HCT116 (cell line): Measurements from ENCODE around the gene ADGRD1. TPM values are rescaled to one million over a fixed set of nuclear protein-coding genes. Genes with fewer than 3 reads are reported as not detected.

ENCODE experiments used
- ATAC-seq: fragments of 200-7000 bp; cut with Tn5 transposase; 2 replicates; pipeline ENCODE4 v1.9.1; 2020; ENCODE audit warnings: mild to moderate bottlenecking, moderate library complexity
- BruUV-seq: library from RNA; stranded (reverse); fragments of 400-500 nt; replicated peaks from 2 replicates; lab custom pipeline; 2021; lab: Mats Ljungman, UMichigan
- CTCF ChIA-PET: fragments of 300-600 bp; sonication (Branson Sonifier 250); formaldehyde crosslinking; loops from one replicate; lab custom pipeline; 2021; ENCODE audit warnings: antibody characterized with exemption; lab: Charles Lee
- POLR2A ChIA-PET: fragments of 300-600, 350-600 bp; sonication (Branson Sonifier 250); formaldehyde crosslinking; loops from one replicate; lab custom pipeline; 2021; ENCODE audit warnings: antibody characterized with exemption; lab: Charles Lee
- RAD21 ChIA-PET, 2 experiments: fragments of 300-600 bp; sonication (Branson Sonifier 250); formaldehyde crosslinking; loops; one replicate each; lab custom pipeline; 2023; ENCODE audit warnings: low total read pairs in 2 of 2; ENCODE audit not compliant: uncharacterized antibody in 2 of 2, unreplicated experiment in 2 of 2, low non-redundant PET in 1 of 2; lab: Charles Lee
- DNase-seq: peaks from one replicate; pipeline ENCODE4 v3.0.0-alpha.2; 2010; ENCODE audit warnings: low read depth, low spot score
- H2AFZ ChIP-seq: fragments of 200-600 bp; shearing (Covaris generic), sonication (generic); 2 replicates; pipeline ENCODE4 v1.6.1; 2017; ENCODE audit warnings: low read depth, mixed run types, mixed read lengths, antibody characterized with exemption, low read length; ENCODE audit not compliant: poor library complexity, severe bottlenecking
- H3K27ac ChIP-seq: 2 replicates; pipeline ENCODE4 v1.5.1; 2012; ENCODE audit warnings: low read depth, low read length
- H3K27me3 ChIP-seq: fragments of 200-600 bp; sonication (generic); 2 replicates; pipeline ENCODE4 v1.6.1; 2016; ENCODE audit warnings: mixed run types, low read length, mixed read lengths; ENCODE audit not compliant: insufficient read depth
- H3K36me3 ChIP-seq, 2 experiments: fragments of 200-500 bp in 1 of 2; fragments of 200-600 bp in 1 of 2; sonication (Bioruptor generic) in 1 of 2; sonication (generic) in 1 of 2; 2 replicates each; pipeline versions ENCODE4 v1.5.1 to v1.6.1; 2014 to 2016; ENCODE audit warnings: low read length in 2 of 2, inconsistent platforms in 1 of 2, mixed read lengths in 1 of 2, mixed run types in 1 of 2; ENCODE audit not compliant: insufficient read depth in 2 of 2, control insufficient read depth in 1 of 2
- H3K4me1 ChIP-seq, 2 experiments: fragments of 200-600 bp in 1 of 2; sonication (generic) in 1 of 2; 2 replicates each; pipeline versions ENCODE4 v1.5.1 to v1.6.1; 2012 to 2017; ENCODE audit warnings: low read length in 2 of 2, inconsistent platforms in 1 of 2, mild to moderate bottlenecking in 1 of 2, mixed read lengths in 1 of 2, mixed run types in 1 of 2, moderate library complexity in 1 of 2; ENCODE audit not compliant: insufficient read depth in 2 of 2, control insufficient read depth in 1 of 2
- H3K4me2 ChIP-seq: fragments of 200-600 bp; sonication (generic); 2 replicates; pipeline ENCODE4 v1.6.1; 2017; ENCODE audit warnings: mixed run types, low read length, mixed read lengths
- H3K4me3 ChIP-seq, 2 experiments: fragments of 200-600 bp in 1 of 2; sonication (generic) in 1 of 2; replicated peaks in 1 of 2; 2 replicates each; pipeline ENCODE4 v1.5.1; 2011 to 2016; ENCODE audit warnings: low read length in 2 of 2, control low read depth in 1 of 2, low read depth in 1 of 2, mild to moderate bottlenecking in 1 of 2, mixed read lengths in 1 of 2, mixed run types in 1 of 2
- H3K79me2 ChIP-seq: fragments of 200-600 bp; sonication (generic); 2 replicates; pipeline ENCODE4 v1.6.1; 2017; ENCODE audit warnings: mild to moderate bottlenecking, mixed run types, low read length, moderate library complexity, mixed read lengths; ENCODE audit not compliant: insufficient read depth
- H3K9ac ChIP-seq: fragments of 200-600 bp; sonication (generic); 2 replicates; pipeline ENCODE4 v1.6.1; 2016; ENCODE audit warnings: low read length, mixed read lengths
- H3K9me2 ChIP-seq: fragments of 200-600 bp; sonication (generic), shearing (Covaris generic); 2 replicates; pipeline ENCODE4 v1.6.1; 2017; ENCODE audit warnings: mixed run types, mild to moderate bottlenecking, moderate library complexity; ENCODE audit not compliant: insufficient read depth
- H3K9me3 ChIP-seq, 2 experiments: fragments of 200-500 bp in 1 of 2; fragments of 200-600 bp in 1 of 2; sonication (Bioruptor generic) in 1 of 2; sonication (generic) in 1 of 2; 2 replicates each; pipeline ENCODE4 v1.6.1; 2014 to 2017; ENCODE audit warnings: low read length in 2 of 2, mixed read lengths in 2 of 2, inconsistent platforms in 1 of 2, low read depth in 1 of 2, mild to moderate bottlenecking in 1 of 2, mixed run types in 1 of 2, moderate library complexity in 1 of 2; ENCODE audit not compliant: control insufficient read depth in 1 of 2, insufficient read depth in 1 of 2
- H4K20me1 ChIP-seq: fragments of 200-600 bp; sonication (generic), shearing (Covaris generic); 2 replicates; pipeline ENCODE4 v1.6.1; 2017; ENCODE audit warnings: mixed run types, mild to moderate bottlenecking, moderate library complexity; ENCODE audit not compliant: insufficient read depth
- CBX3 ChIP-seq: IDR thresholded peaks from 2 replicates; pipeline ENCODE4 v1.6.1; 2012; ENCODE audit warnings: low read depth
- CEBPB ChIP-seq: IDR thresholded peaks from 2 replicates; pipeline ENCODE4 v1.6.1; 2012; ENCODE audit warnings: low read depth
- ELF1 ChIP-seq: IDR thresholded peaks from 2 replicates; pipeline ENCODE4 v1.6.1; 2012; ENCODE audit warnings: low read depth, borderline replicate concordance
- EZH2 ChIP-seq: fragments of 200-600 bp; sonication (generic); IDR thresholded peaks from 2 replicates; pipeline ENCODE4 v1.6.1; 2017; ENCODE audit warnings: antibody characterized with exemption, mixed run types
- EZH2phosphoT487 ChIP-seq: fragments of 200-600 bp; IDR thresholded peaks from 2 replicates; pipeline ENCODE4 v1.6.1; 2018; ENCODE audit warnings: antibody characterized with exemption, borderline replicate concordance
- FOSL1 ChIP-seq: IDR thresholded peaks from 2 replicates; pipeline ENCODE4 v1.6.1; 2012; ENCODE audit warnings: low read depth
- MAX ChIP-seq: IDR thresholded peaks from 2 replicates; pipeline ENCODE4 v1.6.1; 2012
- POLR2AphosphoS5 ChIP-seq: IDR thresholded peaks from 2 replicates; pipeline ENCODE4 v1.6.1; 2011; ENCODE audit warnings: mild to moderate bottlenecking, low read depth, low read length, moderate library complexity
- RAD21 ChIP-seq: IDR thresholded peaks from 2 replicates; pipeline ENCODE4 v1.6.1; 2012; ENCODE audit warnings: low read depth, mild to moderate bottlenecking
- SIN3A ChIP-seq: IDR thresholded peaks from 2 replicates; pipeline ENCODE4 v1.6.1; 2012; ENCODE audit warnings: low read depth
- SP1 ChIP-seq: IDR thresholded peaks from 2 replicates; pipeline ENCODE4 v1.6.1; 2012; ENCODE audit warnings: low read depth
- SRF ChIP-seq: IDR thresholded peaks from 2 replicates; pipeline ENCODE4 v1.6.1; 2012; ENCODE audit warnings: low read depth
- TCF7L2 ChIP-seq: IDR thresholded peaks from 2 replicates; pipeline ENCODE4 v1.7.0; 2011; ENCODE audit warnings: borderline replicate concordance, inconsistent platforms; ENCODE audit not compliant: insufficient read depth, insufficient read length; ENCODE audit errors: extremely low read depth
- YY1 ChIP-seq: IDR thresholded peaks from 2 replicates; pipeline ENCODE4 v1.6.1; 2011; ENCODE audit warnings: low read length, low read depth, moderate library complexity, mild to moderate bottlenecking; ENCODE audit not compliant: insufficient replicate concordance; ENCODE audit errors: extremely low read depth
- ZFX ChIP-seq: fragments of 450-650 bp; IDR thresholded peaks from 2 replicates; pipeline ENCODE4 v1.6.1; 2017
- ZNF274 ChIP-seq: fragments of 200-500 bp; sonication (Bioruptor generic); IDR thresholded peaks from 2 replicates; pipeline ENCODE4 v1.6.1; 2014; ENCODE audit warnings: mild to moderate bottlenecking, low read depth, low read length, inconsistent platforms
- intact Hi-C: fragments of 100-400 bp; cut with micrococcal nuclease; formaldehyde crosslinking; loops from 2 replicates; pipeline ENCODE4 v1.10.0; 2022
- total RNA-seq: library from RNA; stranded (reverse); gene quantifications from one replicate; pipeline ENCODE4 v1.2.1, GENCODE V29; 2021; ENCODE audit not compliant: unreplicated experiment
- TF ChIP-seq, protein P1 (sequence below): IDR thresholded peaks from 2 replicates; pipeline ENCODE4 v1.6.1; 2012
- TF ChIP-seq, protein P2 (sequence below), 3 experiments: fragments of 200-600 bp in 1 of 3; sonication (generic) in 1 of 3; IDR thresholded peaks in 2 of 3; conservative IDR thresholded peaks in 1 of 3; 2 replicates each; pipeline ENCODE4 v1.5.1; 2012 to 2017; ENCODE audit warnings: low read depth in 2 of 3, low read length in 2 of 3, antibody characterized with exemption in 1 of 3, borderline replicate concordance in 1 of 3, control low read depth in 1 of 3, mild to moderate bottlenecking in 1 of 3, mixed read lengths in 1 of 3, mixed run types in 1 of 3, moderate library complexity in 1 of 3; ENCODE audit not compliant: insufficient read depth in 1 of 3
- TF ChIP-seq, protein P3 (sequence below): IDR thresholded peaks from 2 replicates; pipeline ENCODE4 v1.6.1; 2011; ENCODE audit warnings: mild to moderate bottlenecking, low read length, moderate library complexity; ENCODE audit not compliant: insufficient replicate concordance; ENCODE audit errors: extremely low read depth

Gene ADGRD1
- total RNA-seq, 1 experiment from 2014 or later, result 0.44 TPM

DNA sequence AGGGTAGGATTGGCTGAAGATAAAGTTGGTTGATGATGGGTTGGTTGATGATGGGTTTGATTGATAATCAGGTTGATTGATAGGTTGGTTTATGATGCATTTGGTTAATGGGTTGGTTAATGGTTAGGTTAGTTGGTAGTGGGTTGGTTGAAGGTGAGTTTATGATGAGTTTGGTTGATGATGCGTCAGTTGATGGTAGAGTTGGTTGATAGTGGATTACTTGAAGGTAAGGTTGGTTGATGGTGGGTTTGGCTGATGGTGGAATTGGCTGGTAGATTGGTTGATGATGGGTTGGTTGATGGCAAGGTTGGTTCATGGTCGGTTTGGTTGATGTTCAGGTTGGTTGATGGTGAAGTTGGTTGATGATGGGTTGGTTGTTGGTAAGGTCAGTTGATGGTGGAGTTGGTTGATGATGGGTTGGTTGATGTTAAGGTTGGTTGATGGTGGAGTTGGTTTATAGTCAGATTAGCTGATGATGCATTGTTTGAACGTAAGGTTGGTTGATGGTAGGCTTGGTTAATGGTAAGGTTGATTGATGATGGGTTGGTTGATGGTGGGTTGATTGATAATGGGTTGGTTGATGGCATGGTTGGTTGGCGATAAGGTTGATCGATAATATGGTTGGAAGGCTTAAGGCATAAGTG lies 146.4 kb downstream of the ADGRD1 start (continued):
- TF ChIP-seq EZH2 (no peak), YY1 (no peak), ZNF274 (no peak), ZFX (no peak), RAD21 (no peak), CBX3 (no peak)
- TF ChIP-seq, protein P1, sequence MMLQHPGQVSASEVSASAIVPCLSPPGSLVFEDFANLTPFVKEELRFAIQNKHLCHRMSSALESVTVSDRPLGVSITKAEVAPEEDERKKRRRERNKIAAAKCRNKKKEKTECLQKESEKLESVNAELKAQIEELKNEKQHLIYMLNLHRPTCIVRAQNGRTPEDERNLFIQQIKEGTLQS, result no peak

- TF ChIP-seq MAX (no peak), ELF1 (no peak), EZH2 (no peak), POLR2AphosphoS5 (no peak), SP1 (no peak), CEBPB (no peak), YY1 (no peak), RAD21 (no peak), FOSL1 (no peak), EZH2phosphoT487 (no peak), SIN3A (no peak), CBX3 (no peak), TCF7L2 (no peak), ZFX (no peak), SRF (no peak)
- TF ChIP-seq, protein P2, sequence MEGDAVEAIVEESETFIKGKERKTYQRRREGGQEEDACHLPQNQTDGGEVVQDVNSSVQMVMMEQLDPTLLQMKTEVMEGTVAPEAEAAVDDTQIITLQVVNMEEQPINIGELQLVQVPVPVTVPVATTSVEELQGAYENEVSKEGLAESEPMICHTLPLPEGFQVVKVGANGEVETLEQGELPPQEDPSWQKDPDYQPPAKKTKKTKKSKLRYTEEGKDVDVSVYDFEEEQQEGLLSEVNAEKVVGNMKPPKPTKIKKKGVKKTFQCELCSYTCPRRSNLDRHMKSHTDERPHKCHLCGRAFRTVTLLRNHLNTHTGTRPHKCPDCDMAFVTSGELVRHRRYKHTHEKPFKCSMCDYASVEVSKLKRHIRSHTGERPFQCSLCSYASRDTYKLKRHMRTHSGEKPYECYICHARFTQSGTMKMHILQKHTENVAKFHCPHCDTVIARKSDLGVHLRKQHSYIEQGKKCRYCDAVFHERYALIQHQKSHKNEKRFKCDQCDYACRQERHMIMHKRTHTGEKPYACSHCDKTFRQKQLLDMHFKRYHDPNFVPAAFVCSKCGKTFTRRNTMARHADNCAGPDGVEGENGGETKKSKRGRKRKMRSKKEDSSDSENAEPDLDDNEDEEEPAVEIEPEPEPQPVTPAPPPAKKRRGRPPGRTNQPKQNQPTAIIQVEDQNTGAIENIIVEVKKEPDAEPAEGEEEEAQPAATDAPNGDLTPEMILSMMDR (IDR thresholded peaks at IDR 0.05 in 2 of 3, conservative IDR thresholded peaks at IDR 0.05 in 1 of 3; ENCODE audit: borderline replicate concordance in 1 of 3, insufficient read depth in 1 of 3, low read depth in 2 of 3, low read length in 2 of 3), result no peak
- TF ChIP-seq, protein P3, sequence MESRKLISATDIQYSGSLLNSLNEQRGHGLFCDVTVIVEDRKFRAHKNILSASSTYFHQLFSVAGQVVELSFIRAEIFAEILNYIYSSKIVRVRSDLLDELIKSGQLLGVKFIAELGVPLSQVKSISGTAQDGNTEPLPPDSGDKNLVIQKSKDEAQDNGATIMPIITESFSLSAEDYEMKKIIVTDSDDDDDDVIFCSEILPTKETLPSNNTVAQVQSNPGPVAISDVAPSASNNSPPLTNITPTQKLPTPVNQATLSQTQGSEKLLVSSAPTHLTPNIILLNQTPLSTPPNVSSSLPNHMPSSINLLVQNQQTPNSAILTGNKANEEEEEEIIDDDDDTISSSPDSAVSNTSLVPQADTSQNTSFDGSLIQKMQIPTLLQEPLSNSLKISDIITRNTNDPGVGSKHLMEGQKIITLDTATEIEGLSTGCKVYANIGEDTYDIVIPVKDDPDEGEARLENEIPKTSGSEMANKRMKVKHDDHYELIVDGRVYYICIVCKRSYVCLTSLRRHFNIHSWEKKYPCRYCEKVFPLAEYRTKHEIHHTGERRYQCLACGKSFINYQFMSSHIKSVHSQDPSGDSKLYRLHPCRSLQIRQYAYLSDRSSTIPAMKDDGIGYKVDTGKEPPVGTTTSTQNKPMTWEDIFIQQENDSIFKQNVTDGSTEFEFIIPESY, result no peak
- TF ChIP-seq, protein P1, result no peak
- ChIA-PET CTCF (interaction anchor here (1.2 kb wide), 1 partner anchor 16 kb away, joined by 3 read pairs; no protein-coding TSS in a partner anchor), POLR2A (no interaction called here), RAD21 (no interaction called here)
- H2AFZ ChIP-seq, result no peak overlapping the region
- no peak overlapping the region for H3K27ac ChIP-seq
- no TSS peak for BruUV-seq
- H3K9me3 ChIP-seq, result no peaks in the 10 kb centered on the region
- H4K20me1 ChIP-seq, result no peaks in the 10 kb centered on the region
- no peak overlapping the region for H3K4me2 ChIP-seq
- 0 out of 4 replicates have a peak, but pooled peaks cover 0 to 5% of the 10 kb centered on the region in 2 experiments for H3K4me1 ChIP-seq
- DNase-seq, result no peak
- peaks cover 3% of the 10 kb centered on the region; the same call in 1 of the 2 replicates for H3K27me3 ChIP-seq
- ATAC-seq, result no peak
- H3K79me2 ChIP-seq, result no peaks in the 10 kb centered on the region
- H3K4me3 ChIP-seq, result no peak overlapping the region
- H3K9ac ChIP-seq, result no peak overlapping the region
- no peaks in the 10 kb centered on the region for H3K9me2 ChIP-seq
- intact Hi-C loops, result loop anchor here (5.0 kb wide), 1 partner anchor 466 kb away; no protein-coding TSS in a partner anchor
- H3K36me3 ChIP-seq, result no peaks in the 10 kb centered on the region
These were observed 147.3 kb downstream of the ADGRD1 start for GRCh38 chr12:131101006-131101405.
